HUES64 (cell line): ENCODE results near the gene KDM4E. TPM values are rescaled to one million over a fixed set of nuclear protein-coding genes. Genes with fewer than 3 reads are reported as not detected.

ENCODE experiments used
- H3K27ac ChIP-seq: 2 replicates; pipeline ENCODE4 v1.7.0; 2013; ENCODE audit warnings: low read depth, low read length, inconsistent platforms
- H3K27me3 ChIP-seq: 2 replicates; pipeline ENCODE4 v1.6.1; 2013; ENCODE audit warnings: mild to moderate bottlenecking, low read length; ENCODE audit not compliant: insufficient read depth
- H3K36me3 ChIP-seq: 2 replicates; pipeline ENCODE4 v1.6.1; 2013; ENCODE audit warnings: mild to moderate bottlenecking, low read length; ENCODE audit not compliant: insufficient read depth
- H3K4me1 ChIP-seq: 2 replicates; pipeline ENCODE4 v1.6.1; 2013; ENCODE audit warnings: mild to moderate bottlenecking, low read length, moderate library complexity; ENCODE audit not compliant: insufficient read depth
- H3K4me3 ChIP-seq: 2 replicates; pipeline ENCODE4 v1.5.1; 2013; ENCODE audit warnings: mild to moderate bottlenecking, low read length, moderate library complexity
- H3K9ac ChIP-seq: 2 replicates; pipeline ENCODE4 v1.6.1; 2013; ENCODE audit warnings: mild to moderate bottlenecking, low read depth, low read length
- H3K9me3 ChIP-seq: 2 replicates; pipeline ENCODE4 v1.6.1; 2013; ENCODE audit warnings: low read depth, low read length; ENCODE audit not compliant: insufficient read depth
- WGBS: fragments of 150-250, 120-280 bp; methylation state at CpG from one replicate; pipeline ENCODE4 v1.1.7; 2013; ENCODE audit warnings: missing lambda C conversion rate; 5-methylcytosine and 5-hydroxymethylcytosine counted together
- polyA plus RNA-seq, 2 experiments: library from polyadenylated mRNA; stranded (reverse); fragments of 50-300 nt; gene quantifications; one replicate each; pipeline ENCODE4 v1.2.3, GENCODE V29; 2013

The KDM4E gene
- not detected for polyA plus RNA-seq (2013, experiment 1 of 2)
- polyA plus RNA-seq (2013, experiment 2 of 2), result not detected

GRCh38 chr11:95024958-95025357 lies at the start of gene KDM4E:
Gene KDM4E (plus strand): TSS chr11:95025258. CDS start chr11:95025558, 300 bp downstream.
- H3K27ac ChIP-seq, result no peak within 1 kb of the TSS
- no peaks in the 10 kb centered on the region for H3K9me3 ChIP-seq
- H3K27me3 ChIP-seq, result no peaks in the 10 kb centered on the region
- WGBS, result 89% methylated on average over 1 of the region's 1 CpG
- H3K4me3 ChIP-seq, result no peak within 1 kb of the TSS
- no peak within 1 kb of the TSS for H3K9ac ChIP-seq
- H3K4me1 ChIP-seq, result no peaks in the 10 kb centered on the region
- H3K36me3 ChIP-seq, result no peaks in the 10 kb centered on the region

DNA sequence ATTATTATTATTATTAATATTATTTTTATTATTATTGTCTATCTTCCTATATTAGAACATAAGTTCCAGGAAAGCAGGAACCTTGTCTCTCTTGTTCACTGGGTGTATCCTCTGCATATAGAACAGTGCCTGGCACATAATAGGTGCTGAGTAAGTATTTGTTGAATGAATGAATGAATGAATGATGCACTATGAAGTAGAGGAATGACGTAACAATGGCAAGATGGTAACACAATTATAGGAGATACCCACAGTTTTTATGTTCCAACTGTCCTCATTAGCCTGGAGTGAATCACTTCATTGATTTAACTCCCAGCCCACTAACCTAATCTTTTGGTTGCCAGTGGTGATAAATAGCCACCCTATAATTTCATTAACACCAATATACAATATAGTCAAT lies 49.5 kb upstream of the KDM4E start:
- Histone ChIP-seq H3K9me3 (no peaks in the 10 kb centered on the region), H3K9ac (no peak overlapping the region)

GRCh38 chr11:94987378-94987777 lies 37.7 kb upstream of the KDM4E start:
- 87% methylated on average over 3 of the region's 4 CpGs for WGBS
- no peaks in the 10 kb centered on the region for H3K36me3 ChIP-seq
- no peaks in the 10 kb centered on the region for H3K4me1 ChIP-seq
- H3K9ac ChIP-seq, result no peak overlapping the region
- H3K27ac ChIP-seq, result no peak overlapping the region
- no peak overlapping the region for H3K4me3 ChIP-seq
- no peaks in the 10 kb centered on the region for H3K9me3 ChIP-seq
- H3K27me3 ChIP-seq, result peaks cover 15% of the 10 kb centered on the region; the same call in 1 of the 2 replicates

More for the DNA sequence above, 49.5 kb upstream of the KDM4E start:
- Histone ChIP-seq H3K36me3 (peaks cover 22% of the 10 kb centered on the region), H3K4me3 (no peak overlapping the region), H3K27me3 (no peaks in the 10 kb centered on the region), H3K4me1 (peaks cover 5% of the 10 kb centered on the region; the same call in 1 of the 2 replicates), H3K27ac (no peak overlapping the region)
- 90% methylated on average over 1 of the region's 1 CpG for WGBS

GRCh38 chr11:94988748-94989147 lies 36.3 kb upstream of the KDM4E start:
- Histone ChIP-seq H3K27me3 (peaks cover 15% of the 10 kb centered on the region; the same call in 1 of the 2 replicates), H3K4me1 (peaks cover 7% of the 10 kb centered on the region; the same call in 1 of the 2 replicates)
- WGBS, result 89% methylated on average over 1 of the region's 1 CpG

GRCh38 chr11:94993400-94993943 lies 31.6 kb upstream of the KDM4E start:
- peaks cover 7% of the 10 kb centered on the region; the same call in 1 of the 2 replicates for H3K4me1 ChIP-seq
- WGBS, result no CpG with 5 or more reads among the region's 2 CpGs
- no peak overlapping the region for H3K4me3 ChIP-seq
- H3K27me3 ChIP-seq, result peaks cover 18% of the 10 kb centered on the region
- no peaks in the 10 kb centered on the region for H3K36me3 ChIP-seq
- no peak overlapping the region for H3K27ac ChIP-seq
- no peak overlapping the region for H3K9ac ChIP-seq
- no peaks in the 10 kb centered on the region for H3K9me3 ChIP-seq

More at GRCh38 chr11:94988748-94989147, 36.3 kb upstream of the KDM4E start:
- no peaks in the 10 kb centered on the region for H3K9me3 ChIP-seq
- no peak overlapping the region for H3K4me3 ChIP-seq
- no peak overlapping the region for H3K27ac ChIP-seq
- H3K9ac ChIP-seq, result no peak overlapping the region
- H3K36me3 ChIP-seq, result no peaks in the 10 kb centered on the region

DNA sequence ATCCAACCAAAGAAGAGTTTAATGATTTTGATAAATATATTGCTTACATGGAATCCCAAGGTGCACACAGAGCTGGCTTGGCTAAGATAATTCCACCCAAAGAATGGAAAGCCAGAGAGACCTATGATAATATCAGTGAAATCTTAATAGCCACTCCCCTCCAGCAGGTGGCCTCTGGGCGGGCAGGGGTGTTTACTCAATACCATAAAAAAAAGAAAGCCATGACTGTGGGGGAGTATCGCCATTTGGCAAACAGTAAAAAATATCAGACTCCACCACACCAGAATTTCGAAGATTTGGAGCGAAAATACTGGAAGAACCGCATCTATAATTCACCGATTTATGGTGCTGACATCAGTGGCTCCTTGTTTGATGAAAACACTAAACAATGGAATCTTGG lies 27.6 kb upstream of the KDM4E start:
- 97% methylated on average over 6 of the region's 6 CpGs for WGBS
- Histone ChIP-seq H3K4me3 (no peak overlapping the region), H3K27me3 (peaks cover 3% of the 10 kb centered on the region; the same call in 1 of the 2 replicates), H3K9me3 (no peaks in the 10 kb centered on the region), H3K36me3 (no peaks in the 10 kb centered on the region), H3K27ac (no peak overlapping the region), H3K4me1 (peaks cover 7% of the 10 kb centered on the region; the same call in 1 of the 2 replicates), H3K9ac (no peak overlapping the region)

GRCh38 chr11:94998285-94998684 lies 26.8 kb upstream of the KDM4E start:
- H3K27ac ChIP-seq, result no peak overlapping the region
- H3K9me3 ChIP-seq, result no peaks in the 10 kb centered on the region
- H3K36me3 ChIP-seq, result no peaks in the 10 kb centered on the region
- H3K4me3 ChIP-seq, result no peak overlapping the region
- no peak overlapping the region for H3K9ac ChIP-seq
- 96% methylated on average over 13 of the region's 13 CpGs for WGBS
- 0 out of 2 replicates have a peak, but pooled peaks cover 1% of the 10 kb centered on the region for H3K4me1 ChIP-seq
- H3K27me3 ChIP-seq, result peaks cover 3% of the 10 kb centered on the region; the same call in 1 of the 2 replicates

- H3K4me3 ChIP-seq, result no peak overlapping the region
- no peak overlapping the region for H3K27ac ChIP-seq
- no peaks in the 10 kb centered on the region for H3K4me1 ChIP-seq
- no peaks in the 10 kb centered on the region for H3K27me3 ChIP-seq
- no peaks in the 10 kb centered on the region for H3K9me3 ChIP-seq
- no peak overlapping the region for H3K9ac ChIP-seq
- no peaks in the 10 kb centered on the region for H3K36me3 ChIP-seq
These were observed 21.3 kb upstream of the KDM4E start for GRCh38 chr11:95003716-95004115.

DNA sequence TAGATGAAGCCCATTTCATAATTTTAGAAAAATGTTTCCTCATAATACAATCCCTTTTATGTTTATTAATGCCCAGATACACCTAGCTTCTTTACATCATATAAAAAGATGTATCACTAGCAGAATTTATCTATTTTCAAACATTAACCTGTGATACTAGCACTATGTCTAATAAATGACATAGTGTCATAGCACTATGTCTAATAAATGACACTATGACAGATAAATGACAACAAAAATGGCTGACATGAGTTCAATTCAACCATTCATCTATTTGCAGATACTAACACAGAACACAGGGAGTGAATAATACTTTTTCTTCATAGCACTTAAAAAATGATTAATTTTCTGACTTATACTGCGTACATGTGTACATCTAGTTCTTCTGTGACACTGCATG lies 19.4 kb upstream of the KDM4E start:
- 100% methylated on average over 1 of the region's 1 CpG for WGBS
- Histone ChIP-seq H3K27me3 (no peaks in the 10 kb centered on the region), H3K36me3 (no peaks in the 10 kb centered on the region), H3K9me3 (no peaks in the 10 kb centered on the region), H3K4me3 (no peak overlapping the region), H3K9ac (no peak overlapping the region), H3K4me1 (no peaks in the 10 kb centered on the region), H3K27ac (no peak overlapping the region)

- Histone ChIP-seq H3K27me3 (no peaks in the 10 kb centered on the region), H3K27ac (no peak overlapping the region), H3K9ac (no peak overlapping the region), H3K36me3 (no peaks in the 10 kb centered on the region), H3K4me3 (no peak overlapping the region), H3K9me3 (no peaks in the 10 kb centered on the region), H3K4me1 (no peaks in the 10 kb centered on the region)
These were observed 13.7 kb upstream of the KDM4E start for GRCh38 chr11:95011376-95011775.

GRCh38 chr11:95014184-95014821 lies 10.8 kb upstream of the KDM4E start:
- no peak overlapping the region for H3K27ac ChIP-seq
- 91% methylated on average over 12 of the region's 12 CpGs for WGBS

More at GRCh38 chr11:95014184-95014821, 10.8 kb upstream of the KDM4E start:
- Histone ChIP-seq H3K9ac (no peak overlapping the region), H3K9me3 (no peaks in the 10 kb centered on the region), H3K27me3 (no peaks in the 10 kb centered on the region), H3K4me3 (no peak overlapping the region), H3K4me1 (no peaks in the 10 kb centered on the region), H3K36me3 (no peaks in the 10 kb centered on the region)
